OCI-LY3 (cell line): ENCODE measurements around the gene PRDM16.

Experiments used
- H2AFZ ChIP-seq: fragments of 200-600, 300-600 bp; shearing (Covaris generic); 2 replicates; pipeline ENCODE4 v1.6.0; 2014; ENCODE audit warnings: antibody characterized with exemption, low read depth, low read length
- H3K27ac ChIP-seq: fragments of 200-600, 300-600 bp; sonication (generic); 2 replicates; pipeline ENCODE4 v1.5.1; 2014; ENCODE audit warnings: mild to moderate bottlenecking, low read length, moderate library complexity, mixed read lengths
- H3K27me3 ChIP-seq: fragments of 200-600, 300-600 bp; sonication (generic); 2 replicates; pipeline ENCODE4 v1.6.1; 2014; ENCODE audit warnings: low read depth, low read length, mixed read lengths
- H3K36me3 ChIP-seq: fragments of 200-600, 300-600 bp; sonication (generic); replicated peaks from 2 replicates; pipeline ENCODE3; 2014; ENCODE audit warnings: low read depth, low read length, mixed read lengths
- H3K4me1 ChIP-seq: fragments of 300-600, 200-600 bp; sonication (generic); 2 replicates; pipeline ENCODE4 v1.6.1; 2014; ENCODE audit warnings: low read length, mixed read lengths
- H3K4me2 ChIP-seq: fragments of 200-600, 300-600 bp; sonication (generic); 2 replicates; pipeline ENCODE4 v1.6.1; 2014; ENCODE audit warnings: low read length, mixed read lengths
- H3K4me3 ChIP-seq: fragments of 300-600, 200-600 bp; sonication (generic); 2 replicates; pipeline ENCODE4 v1.5.1; 2014; ENCODE audit warnings: antibody characterized with exemption, mild to moderate bottlenecking, low read length, moderate library complexity
- H3K79me2 ChIP-seq: fragments of 300-600, 200-600 bp; shearing (Covaris generic); 2 replicates; pipeline ENCODE4 v1.6.1; 2014; ENCODE audit warnings: mild to moderate bottlenecking, low read length, mixed read lengths
- H3K9ac ChIP-seq: fragments of 300-600, 200-600 bp; shearing (Covaris generic); 2 replicates; pipeline ENCODE4 v1.6.0; 2014; ENCODE audit warnings: mild to moderate bottlenecking, low read length, moderate library complexity
- H3K9me3 ChIP-seq: fragments of 200-600, 300-600 bp; shearing (Covaris generic); 2 replicates; pipeline ENCODE4 v1.6.1; 2014; ENCODE audit warnings: low read length, mixed read lengths; ENCODE audit not compliant: insufficient read depth
- H4K20me1 ChIP-seq: fragments of 200-600, 300-600 bp; sonication (generic); 2 replicates; pipeline ENCODE4 v1.6.1; 2016; ENCODE audit warnings: low read length, mixed read lengths; ENCODE audit not compliant: insufficient read depth
- CTCF ChIP-seq: fragments of 200-600, 300-600 bp; sonication (generic); IDR thresholded peaks from 2 replicates; pipeline ENCODE4 v1.5.1; 2014; ENCODE audit warnings: antibody characterized with exemption, low read length, low read depth
- EZH2phosphoT487 ChIP-seq: fragments of 200-600 bp; shearing (Covaris generic); IDR thresholded peaks from 2 replicates; pipeline ENCODE4 v1.6.1; 2018; ENCODE audit warnings: antibody characterized with exemption, mixed run types, low read depth

Gene PRDM16

GRCh38 chr1:3079381-3080052 is 10.5 kb downstream of the PRDM16 start:
- Histone ChIP-seq H3K4me3 (no peak overlapping the region), H3K36me3 (no peaks in the 10 kb centered on the region), H3K27ac (no peak overlapping the region), H4K20me1 (no peaks in the 10 kb centered on the region), H3K27me3 (no peaks in the 10 kb centered on the region), H3K9ac (no peak overlapping the region), H2AFZ (no peak overlapping the region), H3K9me3 (no peaks in the 10 kb centered on the region), H3K79me2 (no peaks in the 10 kb centered on the region), H3K4me1 (no peaks in the 10 kb centered on the region), H3K4me2 (no peak overlapping the region)
- TF ChIP-seq CTCF: no peak
- no peak for TF ChIP-seq EZH2phosphoT487

- TF ChIP-seq EZH2phosphoT487: no peak
- TF ChIP-seq CTCF: no peak
- Histone ChIP-seq H3K4me1 (no peaks in the 10 kb centered on the region), H3K27me3 (no peaks in the 10 kb centered on the region), H2AFZ (no peak overlapping the region), H3K9me3 (no peaks in the 10 kb centered on the region), H3K27ac (no peak overlapping the region), H3K4me2 (no peak overlapping the region), H3K36me3 (no peaks in the 10 kb centered on the region), H3K9ac (no peak overlapping the region), H3K4me3 (no peak overlapping the region), H3K79me2 (no peaks in the 10 kb centered on the region), H4K20me1 (no peaks in the 10 kb centered on the region)
These were observed 11.3 kb downstream of the PRDM16 start for GRCh38 chr1:3080053-3080955.

GRCh38 chr1:3081171-3081683 is 12.2 kb downstream of the PRDM16 start:
- no peak overlapping the region for H3K27ac ChIP-seq
- no peaks in the 10 kb centered on the region for H3K36me3 ChIP-seq
- no peak overlapping the region for H3K4me3 ChIP-seq
- no peak for TF ChIP-seq EZH2phosphoT487
- no peak for TF ChIP-seq CTCF
- H3K79me2 ChIP-seq: no peaks in the 10 kb centered on the region
- H3K9me3 ChIP-seq: no peaks in the 10 kb centered on the region
- H2AFZ ChIP-seq: no peak overlapping the region
- H3K4me2 ChIP-seq: no peak overlapping the region
- H3K27me3 ChIP-seq: no peaks in the 10 kb centered on the region
- no peaks in the 10 kb centered on the region for H4K20me1 ChIP-seq
- H3K4me1 ChIP-seq: no peaks in the 10 kb centered on the region
- H3K9ac ChIP-seq: no peak overlapping the region

- Histone ChIP-seq H3K9ac (no peak overlapping the region), H3K27me3 (no peaks in the 10 kb centered on the region), H3K4me1 (no peaks in the 10 kb centered on the region), H2AFZ (no peak overlapping the region), H4K20me1 (no peaks in the 10 kb centered on the region), H3K4me3 (no peak overlapping the region), H3K4me2 (no peak overlapping the region), H3K9me3 (no peaks in the 10 kb centered on the region), H3K27ac (no peak overlapping the region), H3K79me2 (no peaks in the 10 kb centered on the region), H3K36me3 (no peaks in the 10 kb centered on the region)
- TF ChIP-seq CTCF (no peak), EZH2phosphoT487 (no peak)
These were observed 13.0 kb downstream of the PRDM16 start for GRCh38 chr1:3082051-3082450.
